ENCODE measurements around the gene FIGN.

- TF ChIP-seq EZH2 (IDR thresholded peaks at IDR 0.05) = no peak
- TF ChIP-seq POLR2AphosphoS5 (IDR thresholded peaks at IDR 0.05; ENCODE audit: borderline replicate concordance, low read depth, low read length) = no peak
These were observed 165.4 kb downstream of the FIGN start for GRCh38 chr2:163570391-163570790.

Measured in SK-N-MC (cell line).